ENCODE results near the gene MYOG.

DNA sequence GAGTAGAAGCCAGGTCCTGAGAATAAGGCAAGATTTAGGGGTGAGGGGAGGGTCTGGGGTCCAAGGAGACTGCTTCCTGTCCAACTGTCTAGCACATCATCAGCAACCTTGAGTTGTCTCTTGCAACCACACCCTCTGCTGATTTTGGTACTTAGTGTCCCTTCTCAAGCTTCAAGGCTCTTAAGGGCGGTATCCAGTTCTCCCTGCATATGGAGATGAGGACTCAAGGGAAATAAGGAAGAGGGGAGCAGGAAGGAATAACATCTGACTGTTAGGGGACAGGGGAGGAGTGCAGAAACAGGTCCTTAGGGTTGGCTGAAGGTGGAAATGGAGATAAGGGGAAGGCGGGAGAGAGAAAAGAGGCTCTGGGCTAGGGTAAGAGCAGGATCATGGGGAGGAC lies 12.3 kb downstream of the MYOG start:
- no peak for TF ChIP-seq POLR2A (IDR thresholded peaks at IDR 0.05; ENCODE audit: low read length)
- no peak for TF ChIP-seq GATA1 (IDR thresholded peaks at IDR 0.05; ENCODE audit: low read depth, low read length)
